K562 (cell line): ENCODE measurements around the gene TMEM234. TPM values are rescaled to one million over a fixed set of nuclear protein-coding genes. Genes with fewer than 3 reads are reported as not detected.

Experiments used
- ATAC-seq: fragments of 200-7000 bp; cut with Tn5 transposase; 3 replicates; pipeline ENCODE4 v1.9.1; 2020; ENCODE audit warnings: moderate library complexity
- BruUV-seq: library from RNA; stranded (reverse); fragments of 400-500 nt; replicated peaks from 2 replicates; lab custom pipeline; 2021; lab: Mats Ljungman, UMichigan
- CTCF ChIA-PET: fragments of 300-600 bp; formaldehyde crosslinking; extraction: SDS; loops from one replicate; lab custom pipeline; 2021; ENCODE audit warnings: low intra/inter-chr PET ratio; lab: Yijun Ruan, JAX
- POLR2A ChIA-PET: fragments of 300-600, 350-650 bp; sonication (Branson Sonifier 250); formaldehyde crosslinking; extraction: SDS; loops from one replicate; lab custom pipeline; 2021; ENCODE audit warnings: antibody characterized with exemption, inconsistent platforms; lab: Yijun Ruan, JAX
- DNase-seq, 4 experiments: peaks; one replicate each; pipeline versions ENCODE4 v3.0.0 to v3.0.0-alpha.2; 2011 to 2018; ENCODE audit warnings: low spot score in 3 of 4, mixed read lengths in 3 of 4; ENCODE audit errors: extremely low read depth in 1 of 4
- FAIRE-seq: peaks from 2 replicates; lab custom pipeline; 2011; peaks lifted over from hg19 to GRCh38; lab: Jason Lieb, UNC
- H2AFZ ChIP-seq: 2 replicates; pipeline ENCODE4 v1.6.0; 2011; ENCODE audit warnings: low read depth, low read length, control low read depth, inconsistent platforms
- H3K27ac ChIP-seq: fragments of 200-600 bp; 3 replicates; pipeline ENCODE4 v1.8.0; 2011; ENCODE audit warnings: low read depth, mild to moderate bottlenecking, control low read depth, inconsistent platforms, low read length, moderate library complexity, mixed read lengths; ENCODE audit errors: extremely low read depth
- H3K27me3 ChIP-seq, 2 experiments: fragments of 300-600 bp in 1 of 2; 2 replicates in 1 of 2; 3 replicates in 1 of 2; pipeline versions ENCODE4 v1.6.0 to v1.8.0; 2011; ENCODE audit warnings: inconsistent platforms in 2 of 2, low read length in 2 of 2, mild to moderate bottlenecking in 1 of 2, mixed read lengths in 1 of 2, moderate library complexity in 1 of 2; ENCODE audit not compliant: control insufficient read depth in 2 of 2, insufficient read depth in 2 of 2
- H3K36me3 ChIP-seq: fragments of 300-600 bp; 3 replicates; pipeline ENCODE4 v1.8.0; 2011; ENCODE audit warnings: mild to moderate bottlenecking, low read length, inconsistent platforms; ENCODE audit not compliant: control insufficient read depth, insufficient read depth
- H3K4me1 ChIP-seq, 2 experiments: fragments of 200-600 bp in 1 of 2; replicated peaks in 1 of 2; 2 replicates in 1 of 2; 3 replicates in 1 of 2; pipeline versions ENCODE4 v1.5.1 to v1.8.0; 2011; ENCODE audit warnings: inconsistent platforms in 2 of 2, low read length in 2 of 2, mild to moderate bottlenecking in 1 of 2, mixed read lengths in 1 of 2, moderate library complexity in 1 of 2; ENCODE audit not compliant: control insufficient read depth in 2 of 2, insufficient read depth in 2 of 2
- H3K4me2 ChIP-seq: 2 replicates; pipeline ENCODE4 v1.6.1; 2011; ENCODE audit warnings: low read length, control low read depth, inconsistent platforms, mixed read lengths; ENCODE audit not compliant: insufficient read depth
- H3K4me3 ChIP-seq: fragments of 200-600 bp; sonication (generic), shearing (Covaris generic); 2 replicates; pipeline ENCODE4 v1.5.1; 2016; ENCODE audit warnings: control low read depth, inconsistent platforms
- H3K79me2 ChIP-seq: fragments of 200-600 bp; 3 replicates; pipeline ENCODE4 v1.8.0; 2011; ENCODE audit warnings: low read length, inconsistent platforms; ENCODE audit not compliant: control insufficient read depth, insufficient read depth
- H3K9ac ChIP-seq, 2 experiments: 2 replicates each; pipeline versions ENCODE4 v1.6.0 to v1.6.1; 2011; ENCODE audit warnings: low read depth in 2 of 2, low read length in 2 of 2, control low read depth in 1 of 2, inconsistent platforms in 1 of 2, mild to moderate bottlenecking in 1 of 2, mixed read lengths in 1 of 2; ENCODE audit not compliant: insufficient read depth in 1 of 2
- H3K9me1 ChIP-seq: one replicate; pipeline ENCODE4 v1.6.0; 2011; ENCODE audit warnings: inconsistent platforms, mild to moderate bottlenecking, low read length, moderate library complexity; ENCODE audit not compliant: control insufficient read depth, insufficient read depth
- H3K9me3 ChIP-seq: replicated peaks from 2 replicates; pipeline ENCODE4 v1.5.1; 2011; ENCODE audit warnings: low read depth, low read length, inconsistent platforms; ENCODE audit not compliant: control insufficient read depth, insufficient read depth
- H4K20me1 ChIP-seq: replicated peaks from 2 replicates; pipeline ENCODE4 v1.6.1; 2011; ENCODE audit warnings: low read length, inconsistent platforms, mixed read lengths; ENCODE audit not compliant: control insufficient read depth, insufficient read depth
- GTF2A2 ChIP-seq: IDR thresholded peaks from 2 replicates; pipeline ENCODE4 v1.6.1; 2016; ENCODE audit warnings: mild to moderate bottlenecking, missing genetic modification characterization, missing compliant biosample characterization
- SIN3B ChIP-seq: fragments of 450-650 bp; IDR thresholded peaks from 2 replicates; pipeline ENCODE4 v1.6.1; 2017; ENCODE audit warnings: low read depth, mild to moderate bottlenecking, moderate library complexity
- SUPT5H ChIP-seq: fragments of 450-650 bp; IDR thresholded peaks from 2 replicates; pipeline ENCODE4 v1.6.1; 2016
- ZNF143 ChIP-seq: sonication (generic); formaldehyde crosslinking; IDR thresholded peaks from 2 replicates; pipeline ENCODE4 v1.9.0; 2022; ENCODE audit warnings: mild to moderate bottlenecking, missing genetic modification reagents
- WGBS: fragments of 100-300 bp; shearing (Covaris generic); methylation state at CpG from one replicate; pipeline ENCODE4 v1.1.6; 2016; ENCODE audit warnings: low coverage, mixed read lengths; ENCODE audit not compliant: insufficient coverage; ENCODE audit errors: missing lambda C conversion rate; 5-methylcytosine and 5-hydroxymethylcytosine counted together
- in situ Hi-C: fragments of 300-500 bp; cut with MboI; formaldehyde crosslinking; loops from 4 replicates; pipeline ENCODE4 v1.15.0; 2018; ENCODE audit warnings: inconsistent platforms, mixed read lengths
- intact Hi-C: fragments of 100-400 bp; cut with micrococcal nuclease; formaldehyde crosslinking; loops from 2 replicates; pipeline ENCODE4 v1.14.2; 2022
- polyA plus RNA-seq, 8 experiments: library from polyadenylated mRNA; depleted of rRNA in 4 of 8; stranded (reverse) in 5 of 8; unstranded in 3 of 8; fragments of >200 nt; fragmentation: Nextera tagmentation in 2 of 8; fragmentation: Illumina TruSeq in 1 of 8; extraction: Ambion mirVana in 2 of 8; extraction: Trizol in 1 of 8; gene quantifications; 2 replicates each; pipeline versions ENCODE4 v1.2.1 to v1.2.3, GENCODE V29; 2011 to 2014; ENCODE audit warnings: inconsistent platforms in 1 of 8, missing spikeins in 1 of 8
- total RNA-seq, 7 experiments: library from RNA; depleted of rRNA in 6 of 7; stranded (reverse); fragments of >200 nt in 6 of 7; fragmentation: Illumina TruSeq in 2 of 7; extraction: Trizol in 2 of 7; gene quantifications; 2 replicates each; pipeline versions ENCODE4 v1.2.1 to v1.2.3, GENCODE V29; 2011 to 2021; ENCODE audit warnings: low replicate concordance in 1 of 7
- TF ChIP-seq, protein P1 (sequence below), 3 experiments: fragments of 200-800 bp in 1 of 3; sonication (Bioruptor generic) in 1 of 3; sonication (generic) in 1 of 3; formaldehyde crosslinking in 1 of 3; IDR thresholded peaks; 2 replicates each; pipeline versions ENCODE4 v1.6.1 to v1.8.0; 2016 to 2022; ENCODE audit warnings: mild to moderate bottlenecking in 2 of 3, missing compliant biosample characterization in 2 of 3, missing genetic modification characterization in 2 of 3, missing genetic modification reagents in 1 of 3

The TMEM234 gene
- total and polyA plus RNA-seq, 9 of the 15 experiments (the other 6 are each of a cell fraction or from before 2014, with no cell fraction given): 5.0 to 12.9 (median 7.6) TPM

GRCh38 chr1:32199043-32199716 lies 23.0 kb downstream of the TMEM234 start:
- POLR2A ChIA-PET: interaction anchor here (0.9 to 10.8 kb wide), 7 partner anchors 9 to 91 kb away, joined by 3 to 201 read pairs (median 4); partner anchors contain the start of genes DCDC2B, IQCC, KPNA6 and TXLNA
- Histone ChIP-seq H3K4me2 (no peak overlapping the region), H3K27ac (peak overlapping the region; percentile 6; the same call in 1 of the 3 replicates)

More at GRCh38 chr1:32199043-32199716, 23.0 kb downstream of the TMEM234 start:
- DNase-seq (no peak), FAIRE-seq (no peak), ATAC-seq (no peak)
- intact Hi-C loops (no loop called here), in situ Hi-C loops (no loop called here)
- CTCF ChIA-PET: no interaction called here
- peak overlapping the region in 1 of 2 experiments; percentile 53; a peak in 2 of 4 replicates for H3K9ac ChIP-seq
- peaks cover 3% of the 10 kb centered on the region for H3K9me1 ChIP-seq
- no peak overlapping the region for H3K4me3 ChIP-seq
- peaks cover 13% of the 10 kb centered on the region; the same call in 2 of the 3 replicates for H3K79me2 ChIP-seq
- TF ChIP-seq SIN3B (no peak), ZNF143 (CRISPR knock-in tag) (0 out of 2 replicates have a peak, but pooled peaks have one; percentile 27), GTF2A2 (tag) (no peak), SUPT5H (0 out of 2 replicates have a peak, but pooled peaks have one; percentile 2)
- TF ChIP-seq, protein P1, sequence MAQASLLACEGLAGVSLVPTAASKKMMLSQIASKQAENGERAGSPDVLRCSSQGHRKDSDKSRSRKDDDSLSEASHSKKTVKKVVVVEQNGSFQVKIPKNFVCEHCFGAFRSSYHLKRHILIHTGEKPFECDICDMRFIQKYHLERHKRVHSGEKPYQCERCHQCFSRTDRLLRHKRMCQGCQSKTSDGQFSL (CRISPR knock-in tag; IDR thresholded peaks at IDR 0.05): 0 out of 2 replicates have a peak, but pooled peaks have one; percentile 63
- TF ChIP-seq, protein P1 (tag; IDR thresholded peaks at IDR 0.05): no peak
- H3K4me1 ChIP-seq: peaks cover 16 to 44% of the 10 kb centered on the region in 2 experiments
- whole genome bisulfite sequencing: 79% methylated on average over 4 of the region's 4 CpGs
- H4K20me1 ChIP-seq: no peaks in the 10 kb centered on the region; the same call in none of the 2 replicates
- H3K9me3 ChIP-seq: no peaks in the 10 kb centered on the region
- peaks cover 44% of the 10 kb centered on the region for H3K36me3 ChIP-seq
- H3K27me3 ChIP-seq: no peaks in the 10 kb centered on the region
- no TSS peak for BruUV-seq
- H2AFZ ChIP-seq: no peak overlapping the region
